ENCODE measurements around the gene WDFY4. TPM values are rescaled to one million over a fixed set of nuclear protein-coding genes. Genes with fewer than 3 reads are reported as not detected.

The WDFY4 gene
- total and polyA plus RNA-seq, 4 donors: 0.57 to 7.1 (median 2.0) TPM

DNA sequence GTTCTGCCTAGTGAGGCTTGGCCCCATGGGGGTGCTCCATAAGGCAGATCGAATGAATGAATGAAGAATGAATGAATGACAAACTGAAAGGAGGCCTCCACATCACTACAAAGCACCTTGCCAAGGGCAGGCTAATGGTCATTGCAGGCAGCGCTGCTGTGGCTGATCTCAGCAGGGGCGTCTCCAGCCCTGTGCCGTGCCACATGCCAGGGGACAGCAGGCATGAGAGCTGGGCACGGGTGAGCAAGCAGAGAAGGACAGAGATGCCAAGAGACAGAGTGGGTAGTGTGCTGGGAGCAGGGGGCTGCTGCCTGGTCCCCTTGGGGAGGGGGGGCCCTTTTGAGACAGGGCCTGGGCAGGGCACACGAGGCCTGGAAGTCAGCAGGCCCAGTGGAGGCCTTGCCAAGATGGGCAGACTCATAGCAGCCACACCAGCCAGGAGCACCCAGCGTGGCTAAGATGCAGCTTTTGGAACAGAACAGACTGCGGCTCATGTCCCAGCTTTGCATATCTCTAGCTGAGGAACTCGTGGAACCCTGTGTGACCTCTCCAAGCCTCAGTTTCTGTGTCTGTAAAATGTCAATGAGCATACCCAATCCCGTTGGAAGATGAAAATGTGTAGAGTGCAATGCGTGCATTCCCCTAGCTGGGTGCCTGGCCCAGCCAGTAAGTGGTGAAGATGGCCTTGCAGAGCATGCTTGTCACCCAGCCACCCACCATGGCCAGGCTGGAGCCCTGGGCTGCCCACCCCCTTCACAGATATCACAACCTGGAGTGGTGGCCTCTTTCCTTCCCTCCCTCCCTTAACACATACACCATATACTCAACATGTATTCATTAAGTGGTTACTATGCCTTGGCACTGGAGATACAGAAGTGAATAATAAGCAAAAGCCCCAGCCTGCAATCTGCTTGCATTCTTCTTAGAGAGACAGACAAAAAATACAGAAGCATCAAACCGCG lies 316.0 kb downstream of the WDFY4 start:
- Histone ChIP-seq H3K27ac (ENCODE audit: low read depth in 1 of 2, low read length in 2 of 2) (no peak overlapping the region), H3K4me3 (ENCODE audit: low read depth in 1 of 3, low read length in 3 of 3) (no peak overlapping the region), H3K4me1 (ENCODE audit: control insufficient read depth in 4 of 4, insufficient read depth in 4 of 4, low read length in 3 of 4) (peaks cover 0 to 2% (median 0%) of the 10 kb centered on the region in 4 donors), H3K9me3 (ENCODE audit: control insufficient read depth in 4 of 4, low read length in 3 of 4) (no peaks in the 10 kb centered on the region), H3K27me3 (ENCODE audit: control insufficient read depth in 4 of 4, insufficient read depth in 4 of 4, low read length in 3 of 4) (no peaks in the 10 kb centered on the region), H3K9ac (ENCODE audit: low read depth in 1 of 2, low read length in 2 of 2) (no peak overlapping the region), H3K36me3 (ENCODE audit: control insufficient read depth in 4 of 4, insufficient read depth in 3 of 4, low read depth in 1 of 4, low read length in 3 of 4) (no peaks in the 10 kb centered on the region)
- DNase-seq (ENCODE audit: low spot score): no peak
- no peak for TF ChIP-seq HNF4A (conservative IDR thresholded peaks at IDR 0.05)
- no peak for TF ChIP-seq JUND (IDR thresholded peaks at IDR 0.05)
- no peak for TF ChIP-seq YY1 (IDR thresholded peaks at IDR 0.05)
- TF ChIP-seq TAF1 (conservative IDR thresholded peaks at IDR 0.05): no peak
- TF ChIP-seq FOXA1 (IDR thresholded peaks at IDR 0.05): no peak
- no peak for TF ChIP-seq HNF4G (IDR thresholded peaks at IDR 0.05)
- TF ChIP-seq, protein P1, sequence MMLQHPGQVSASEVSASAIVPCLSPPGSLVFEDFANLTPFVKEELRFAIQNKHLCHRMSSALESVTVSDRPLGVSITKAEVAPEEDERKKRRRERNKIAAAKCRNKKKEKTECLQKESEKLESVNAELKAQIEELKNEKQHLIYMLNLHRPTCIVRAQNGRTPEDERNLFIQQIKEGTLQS (IDR thresholded peaks at IDR 0.05): no peak
- no peak for TF ChIP-seq RXRA (IDR thresholded peaks at IDR 0.05)
- no peak for TF ChIP-seq RAD21 (IDR thresholded peaks at IDR 0.05)
- TF ChIP-seq GABPA (IDR thresholded peaks at IDR 0.05 in 1 of 2, conservative IDR thresholded peaks at IDR 0.05 in 1 of 2): no peak
- TF ChIP-seq NR2F2 (IDR thresholded peaks at IDR 0.05): no peak
- TF ChIP-seq SP1 (IDR thresholded peaks at IDR 0.05): no peak
- TF ChIP-seq EGR1 (IDR thresholded peaks at IDR 0.05; ENCODE audit: low read depth in 2 of 2): no peak
- TF ChIP-seq, protein P2, sequence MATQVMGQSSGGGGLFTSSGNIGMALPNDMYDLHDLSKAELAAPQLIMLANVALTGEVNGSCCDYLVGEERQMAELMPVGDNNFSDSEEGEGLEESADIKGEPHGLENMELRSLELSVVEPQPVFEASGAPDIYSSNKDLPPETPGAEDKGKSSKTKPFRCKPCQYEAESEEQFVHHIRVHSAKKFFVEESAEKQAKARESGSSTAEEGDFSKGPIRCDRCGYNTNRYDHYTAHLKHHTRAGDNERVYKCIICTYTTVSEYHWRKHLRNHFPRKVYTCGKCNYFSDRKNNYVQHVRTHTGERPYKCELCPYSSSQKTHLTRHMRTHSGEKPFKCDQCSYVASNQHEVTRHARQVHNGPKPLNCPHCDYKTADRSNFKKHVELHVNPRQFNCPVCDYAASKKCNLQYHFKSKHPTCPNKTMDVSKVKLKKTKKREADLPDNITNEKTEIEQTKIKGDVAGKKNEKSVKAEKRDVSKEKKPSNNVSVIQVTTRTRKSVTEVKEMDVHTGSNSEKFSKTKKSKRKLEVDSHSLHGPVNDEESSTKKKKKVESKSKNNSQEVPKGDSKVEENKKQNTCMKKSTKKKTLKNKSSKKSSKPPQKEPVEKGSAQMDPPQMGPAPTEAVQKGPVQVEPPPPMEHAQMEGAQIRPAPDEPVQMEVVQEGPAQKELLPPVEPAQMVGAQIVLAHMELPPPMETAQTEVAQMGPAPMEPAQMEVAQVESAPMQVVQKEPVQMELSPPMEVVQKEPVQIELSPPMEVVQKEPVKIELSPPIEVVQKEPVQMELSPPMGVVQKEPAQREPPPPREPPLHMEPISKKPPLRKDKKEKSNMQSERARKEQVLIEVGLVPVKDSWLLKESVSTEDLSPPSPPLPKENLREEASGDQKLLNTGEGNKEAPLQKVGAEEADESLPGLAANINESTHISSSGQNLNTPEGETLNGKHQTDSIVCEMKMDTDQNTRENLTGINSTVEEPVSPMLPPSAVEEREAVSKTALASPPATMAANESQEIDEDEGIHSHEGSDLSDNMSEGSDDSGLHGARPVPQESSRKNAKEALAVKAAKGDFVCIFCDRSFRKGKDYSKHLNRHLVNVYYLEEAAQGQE (IDR thresholded peaks at IDR 0.05): no peak
- TF ChIP-seq FOXA2 (IDR thresholded peaks at IDR 0.05): no peak
- TF ChIP-seq, protein P3, sequence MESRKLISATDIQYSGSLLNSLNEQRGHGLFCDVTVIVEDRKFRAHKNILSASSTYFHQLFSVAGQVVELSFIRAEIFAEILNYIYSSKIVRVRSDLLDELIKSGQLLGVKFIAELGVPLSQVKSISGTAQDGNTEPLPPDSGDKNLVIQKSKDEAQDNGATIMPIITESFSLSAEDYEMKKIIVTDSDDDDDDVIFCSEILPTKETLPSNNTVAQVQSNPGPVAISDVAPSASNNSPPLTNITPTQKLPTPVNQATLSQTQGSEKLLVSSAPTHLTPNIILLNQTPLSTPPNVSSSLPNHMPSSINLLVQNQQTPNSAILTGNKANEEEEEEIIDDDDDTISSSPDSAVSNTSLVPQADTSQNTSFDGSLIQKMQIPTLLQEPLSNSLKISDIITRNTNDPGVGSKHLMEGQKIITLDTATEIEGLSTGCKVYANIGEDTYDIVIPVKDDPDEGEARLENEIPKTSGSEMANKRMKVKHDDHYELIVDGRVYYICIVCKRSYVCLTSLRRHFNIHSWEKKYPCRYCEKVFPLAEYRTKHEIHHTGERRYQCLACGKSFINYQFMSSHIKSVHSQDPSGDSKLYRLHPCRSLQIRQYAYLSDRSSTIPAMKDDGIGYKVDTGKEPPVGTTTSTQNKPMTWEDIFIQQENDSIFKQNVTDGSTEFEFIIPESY (IDR thresholded peaks at IDR 0.05): no peak
- TF ChIP-seq, protein P4, sequence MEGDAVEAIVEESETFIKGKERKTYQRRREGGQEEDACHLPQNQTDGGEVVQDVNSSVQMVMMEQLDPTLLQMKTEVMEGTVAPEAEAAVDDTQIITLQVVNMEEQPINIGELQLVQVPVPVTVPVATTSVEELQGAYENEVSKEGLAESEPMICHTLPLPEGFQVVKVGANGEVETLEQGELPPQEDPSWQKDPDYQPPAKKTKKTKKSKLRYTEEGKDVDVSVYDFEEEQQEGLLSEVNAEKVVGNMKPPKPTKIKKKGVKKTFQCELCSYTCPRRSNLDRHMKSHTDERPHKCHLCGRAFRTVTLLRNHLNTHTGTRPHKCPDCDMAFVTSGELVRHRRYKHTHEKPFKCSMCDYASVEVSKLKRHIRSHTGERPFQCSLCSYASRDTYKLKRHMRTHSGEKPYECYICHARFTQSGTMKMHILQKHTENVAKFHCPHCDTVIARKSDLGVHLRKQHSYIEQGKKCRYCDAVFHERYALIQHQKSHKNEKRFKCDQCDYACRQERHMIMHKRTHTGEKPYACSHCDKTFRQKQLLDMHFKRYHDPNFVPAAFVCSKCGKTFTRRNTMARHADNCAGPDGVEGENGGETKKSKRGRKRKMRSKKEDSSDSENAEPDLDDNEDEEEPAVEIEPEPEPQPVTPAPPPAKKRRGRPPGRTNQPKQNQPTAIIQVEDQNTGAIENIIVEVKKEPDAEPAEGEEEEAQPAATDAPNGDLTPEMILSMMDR (IDR thresholded peaks at IDR 0.05; ENCODE audit: low read depth, low read length, missing input control): no peak
- TF ChIP-seq, protein P5, sequence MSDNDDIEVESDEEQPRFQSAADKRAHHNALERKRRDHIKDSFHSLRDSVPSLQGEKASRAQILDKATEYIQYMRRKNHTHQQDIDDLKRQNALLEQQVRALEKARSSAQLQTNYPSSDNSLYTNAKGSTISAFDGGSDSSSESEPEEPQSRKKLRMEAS (IDR thresholded peaks at IDR 0.05): no peak
- 87% methylated on average over 13 of the region's 13 CpGs for WGBS

Measured in liver (tissue), 9 donors.